Transverse colon (tissue), 3 donors: ENCODE data around the gene MEGF11.

ENCODE experiments used
- CTCF ChIP-seq, 5 experiments: fragments of 200-600 bp in 3 of 5; fragments of 450-650 bp in 2 of 5; sonication (generic) in 3 of 5; IDR thresholded peaks; 1 replicate in 2 of 5; 2 replicates in 3 of 5; pipeline ENCODE4 v1.5.1; 2016 to 2017; ENCODE audit warnings: antibody characterized with exemption in 5 of 5, inconsistent platforms in 3 of 5, mild to moderate bottlenecking in 2 of 5, moderate library complexity in 1 of 5
- EP300 ChIP-seq: sonication (generic); formaldehyde crosslinking; IDR thresholded peaks from one replicate; pipeline ENCODE4 v1.6.1; 2017; ENCODE audit warnings: antibody characterized with exemption, low read depth
- POLR2A ChIP-seq: fragments of 450-650 bp; IDR thresholded peaks from one replicate; pipeline ENCODE4 v1.6.1; 2016; ENCODE audit warnings: antibody characterized with exemption, mild to moderate bottlenecking, moderate library complexity

DNA sequence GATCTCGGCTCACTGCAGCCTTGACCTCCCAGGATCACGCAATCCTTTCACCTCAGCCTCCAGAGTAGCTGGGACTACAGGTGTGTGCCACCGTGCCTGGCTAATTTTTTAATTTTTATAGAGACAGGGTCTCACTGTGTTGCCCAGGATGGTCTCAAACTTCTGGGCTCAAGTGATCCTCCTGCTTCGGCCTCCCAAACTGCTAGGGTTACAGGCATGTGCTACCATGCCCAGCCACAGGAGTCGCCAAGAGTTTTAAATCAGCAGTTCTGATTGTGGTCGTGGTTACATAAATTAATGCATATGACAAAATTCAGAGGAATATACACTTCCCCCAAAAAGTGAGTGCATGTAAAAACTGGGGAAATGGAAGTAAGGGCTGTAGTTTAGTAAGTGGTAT, 32.9 kb downstream of the MEGF11 start:
- TF ChIP-seq POLR2A (no peak), EP300 (no peak), CTCF (IDR thresholded peaks at IDR 0.05) (no peak)
